GM06990 (cell line): ENCODE data around the gene MAML2.

Experiments used
- DNase-seq: peaks from one replicate; pipeline ENCODE4 v3.0.0-alpha.2; 2011; ENCODE audit not compliant: insufficient read length; ENCODE audit errors: extremely low read depth
- H3K27me3 ChIP-seq: replicated peaks from 2 replicates; pipeline ENCODE4 v1.6.0; 2011; ENCODE audit warnings: low read length; ENCODE audit not compliant: control insufficient read depth, insufficient read depth
- H3K36me3 ChIP-seq: 2 replicates; pipeline ENCODE4 v1.5.1; 2011; ENCODE audit warnings: low read length; ENCODE audit not compliant: control insufficient read depth, insufficient read depth
- H3K4me3 ChIP-seq: replicated peaks from 2 replicates; pipeline ENCODE4 v1.5.1; 2011; ENCODE audit warnings: low read depth, mild to moderate bottlenecking, control low read depth, low read length
- TF ChIP-seq, protein P1 (sequence below): IDR thresholded peaks from 2 replicates; pipeline ENCODE4 v1.5.1; 2011; ENCODE audit warnings: low read length, control low read depth, mild to moderate bottlenecking, inconsistent platforms; ENCODE audit not compliant: insufficient read depth, poor library complexity, severe bottlenecking

The MAML2 gene

GRCh38 chr11:96309643-96310017 lies 33.4 kb downstream of the MAML2 start:
- TF ChIP-seq, protein P1, sequence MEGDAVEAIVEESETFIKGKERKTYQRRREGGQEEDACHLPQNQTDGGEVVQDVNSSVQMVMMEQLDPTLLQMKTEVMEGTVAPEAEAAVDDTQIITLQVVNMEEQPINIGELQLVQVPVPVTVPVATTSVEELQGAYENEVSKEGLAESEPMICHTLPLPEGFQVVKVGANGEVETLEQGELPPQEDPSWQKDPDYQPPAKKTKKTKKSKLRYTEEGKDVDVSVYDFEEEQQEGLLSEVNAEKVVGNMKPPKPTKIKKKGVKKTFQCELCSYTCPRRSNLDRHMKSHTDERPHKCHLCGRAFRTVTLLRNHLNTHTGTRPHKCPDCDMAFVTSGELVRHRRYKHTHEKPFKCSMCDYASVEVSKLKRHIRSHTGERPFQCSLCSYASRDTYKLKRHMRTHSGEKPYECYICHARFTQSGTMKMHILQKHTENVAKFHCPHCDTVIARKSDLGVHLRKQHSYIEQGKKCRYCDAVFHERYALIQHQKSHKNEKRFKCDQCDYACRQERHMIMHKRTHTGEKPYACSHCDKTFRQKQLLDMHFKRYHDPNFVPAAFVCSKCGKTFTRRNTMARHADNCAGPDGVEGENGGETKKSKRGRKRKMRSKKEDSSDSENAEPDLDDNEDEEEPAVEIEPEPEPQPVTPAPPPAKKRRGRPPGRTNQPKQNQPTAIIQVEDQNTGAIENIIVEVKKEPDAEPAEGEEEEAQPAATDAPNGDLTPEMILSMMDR = no peak
- Histone ChIP-seq H3K27me3 (no peaks in the 10 kb centered on the region), H3K4me3 (no peak overlapping the region), H3K36me3 (no peaks in the 10 kb centered on the region)
- no peak for DNase-seq

GRCh38 chr11:96309016-96309642 lies 33.9 kb downstream of the MAML2 start:
- no peaks in the 10 kb centered on the region for H3K36me3 ChIP-seq
- H3K27me3 ChIP-seq = no peaks in the 10 kb centered on the region
- H3K4me3 ChIP-seq = no peak overlapping the region
- DNase-seq = no peak
- TF ChIP-seq, protein P1 = no peak

GRCh38 chr11:96307776-96308140 lies 35.2 kb downstream of the MAML2 start:
- TF ChIP-seq, protein P1 = no peak
- Histone ChIP-seq H3K27me3 (no peaks in the 10 kb centered on the region), H3K4me3 (no peak overlapping the region), H3K36me3 (no peaks in the 10 kb centered on the region)
- DNase-seq = no peak

GRCh38 chr11:96306933-96307775 lies 35.8 kb downstream of the MAML2 start:
- H3K27me3 ChIP-seq = no peaks in the 10 kb centered on the region
- DNase-seq = no peak
- TF ChIP-seq, protein P1 = no peak
- H3K4me3 ChIP-seq = no peak overlapping the region
- no peaks in the 10 kb centered on the region for H3K36me3 ChIP-seq

DNA sequence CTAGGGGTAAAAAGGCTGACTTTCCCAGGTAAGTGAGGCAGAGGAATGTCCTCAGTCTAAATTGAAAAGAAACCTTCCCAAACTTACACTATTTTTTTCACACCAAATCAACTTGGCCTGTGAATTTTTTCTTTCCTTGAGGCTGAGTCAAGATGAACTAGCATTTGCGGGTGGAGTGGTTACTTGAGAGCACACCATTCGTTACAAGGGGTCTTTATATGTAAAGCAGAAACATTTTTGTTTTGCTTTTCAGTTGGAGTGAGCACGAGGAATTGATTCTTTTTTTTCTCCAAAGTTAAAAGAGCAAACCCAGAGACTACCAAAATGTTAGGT lies 36.4 kb downstream of the MAML2 start:
- DNase-seq = no peak
- Histone ChIP-seq H3K36me3 (no peaks in the 10 kb centered on the region), H3K4me3 (no peak overlapping the region), H3K27me3 (no peaks in the 10 kb centered on the region)
- TF ChIP-seq, protein P1 = no peak
